H1 (cell line): ENCODE results near the gene NTN4. TPM values are rescaled to one million over a fixed set of nuclear protein-coding genes. Genes with fewer than 3 reads are reported as not detected.

Experiments
- CBX5 ChIP-seq: fragments of 300-800, 300-1000 bp; sonication (generic); IDR thresholded peaks from 2 replicates; pipeline ENCODE4 v1.7.1; 2016; ENCODE audit warnings: antibody characterized with exemption, low read length, low read depth
- CEBPB ChIP-seq: IDR thresholded peaks from 2 replicates; pipeline ENCODE4 v1.6.1; 2012; ENCODE audit warnings: low read depth, low read length
- CHD1 ChIP-seq: IDR thresholded peaks from 2 replicates; pipeline ENCODE4 v1.6.1; 2012; ENCODE audit warnings: low read depth, low read length, improper control_type of control experiment
- E2F6 ChIP-seq: IDR thresholded peaks from 2 replicates; pipeline ENCODE4 v1.6.1; 2012; ENCODE audit warnings: inconsistent platforms
- NANOG ChIP-seq: IDR thresholded peaks from 2 replicates; pipeline ENCODE4 v1.6.1; 2011; ENCODE audit warnings: low read length, low read depth, mild to moderate bottlenecking, inconsistent platforms; ENCODE audit not compliant: insufficient read depth, poor library complexity, severe bottlenecking
- TCF12 ChIP-seq: IDR thresholded peaks from 2 replicates; pipeline ENCODE4 v1.6.1; 2011; ENCODE audit warnings: low read depth, mild to moderate bottlenecking, low read length
- USF2 ChIP-seq: IDR thresholded peaks from 2 replicates; pipeline ENCODE4 v1.6.1; 2011; ENCODE audit warnings: low read length, improper control_type of control experiment
- polyA plus RNA-seq, 7 experiments: library from polyadenylated mRNA; depleted of rRNA in 3 of 7; stranded (reverse) in 5 of 7; unstranded in 2 of 7; fragments of >200 nt in 5 of 7; fragments of 200-250 nt in 2 of 7; gene quantifications; 1 replicate in 5 of 7; 2 replicates in 1 of 7; 4 replicates in 1 of 7; pipeline versions ENCODE4 v1.2.1 to v1.2.3, GENCODE V29; 2011 to 2013; ENCODE audit warnings: missing spikeins in 2 of 7, mixed read lengths in 2 of 7
- total RNA-seq: library from RNA; stranded (reverse); fragmentation: NEBNext Ultra II Directional; extraction: Animal tissue kit (Norgen Biotek cat#: 25700); gene quantifications from 2 replicates; pipeline ENCODE4 v1.2.1, GENCODE V29; 2021

The NTN4 gene
- total and polyA plus RNA-seq, 2 of the 8 experiments (the other 6 are each of a cell fraction or from before 2014, with no cell fraction given): 0.74 to 1.3 TPM

GRCh38 chr12:95693689-95694088, 96.9 kb downstream of the NTN4 start (continued):
- TF ChIP-seq CBX5 (no peak), USF2 (no peak), CEBPB (no peak), CHD1 (no peak), TCF12 (no peak), E2F6 (no peak), NANOG (no peak)
